GM12801 (cell line): Measurements from ENCODE around the gene RUFY1.

Source experiments
- TF ChIP-seq, protein P1 (sequence below): IDR thresholded peaks from one replicate; pipeline ENCODE4 v1.5.1; 2011; ENCODE audit warnings: control low read depth; ENCODE audit not compliant: insufficient read length; ENCODE audit errors: extremely low read depth

RUFY1 gene

DNA sequence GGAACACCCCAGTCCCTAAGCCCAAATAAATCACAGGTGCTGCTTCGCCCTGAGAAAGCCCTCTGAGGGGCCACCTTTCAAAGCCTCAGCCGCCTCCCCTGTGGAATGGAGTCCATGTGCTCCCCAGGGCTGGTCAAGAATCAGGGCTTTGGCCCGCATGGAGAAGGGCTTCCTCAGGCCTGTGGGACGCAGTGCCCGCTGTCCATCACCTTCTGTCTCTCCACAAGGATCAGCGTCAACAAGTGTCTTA, 56.5 kb downstream of the RUFY1 start:
- TF ChIP-seq, protein P1, sequence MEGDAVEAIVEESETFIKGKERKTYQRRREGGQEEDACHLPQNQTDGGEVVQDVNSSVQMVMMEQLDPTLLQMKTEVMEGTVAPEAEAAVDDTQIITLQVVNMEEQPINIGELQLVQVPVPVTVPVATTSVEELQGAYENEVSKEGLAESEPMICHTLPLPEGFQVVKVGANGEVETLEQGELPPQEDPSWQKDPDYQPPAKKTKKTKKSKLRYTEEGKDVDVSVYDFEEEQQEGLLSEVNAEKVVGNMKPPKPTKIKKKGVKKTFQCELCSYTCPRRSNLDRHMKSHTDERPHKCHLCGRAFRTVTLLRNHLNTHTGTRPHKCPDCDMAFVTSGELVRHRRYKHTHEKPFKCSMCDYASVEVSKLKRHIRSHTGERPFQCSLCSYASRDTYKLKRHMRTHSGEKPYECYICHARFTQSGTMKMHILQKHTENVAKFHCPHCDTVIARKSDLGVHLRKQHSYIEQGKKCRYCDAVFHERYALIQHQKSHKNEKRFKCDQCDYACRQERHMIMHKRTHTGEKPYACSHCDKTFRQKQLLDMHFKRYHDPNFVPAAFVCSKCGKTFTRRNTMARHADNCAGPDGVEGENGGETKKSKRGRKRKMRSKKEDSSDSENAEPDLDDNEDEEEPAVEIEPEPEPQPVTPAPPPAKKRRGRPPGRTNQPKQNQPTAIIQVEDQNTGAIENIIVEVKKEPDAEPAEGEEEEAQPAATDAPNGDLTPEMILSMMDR, result no peak

DNA sequence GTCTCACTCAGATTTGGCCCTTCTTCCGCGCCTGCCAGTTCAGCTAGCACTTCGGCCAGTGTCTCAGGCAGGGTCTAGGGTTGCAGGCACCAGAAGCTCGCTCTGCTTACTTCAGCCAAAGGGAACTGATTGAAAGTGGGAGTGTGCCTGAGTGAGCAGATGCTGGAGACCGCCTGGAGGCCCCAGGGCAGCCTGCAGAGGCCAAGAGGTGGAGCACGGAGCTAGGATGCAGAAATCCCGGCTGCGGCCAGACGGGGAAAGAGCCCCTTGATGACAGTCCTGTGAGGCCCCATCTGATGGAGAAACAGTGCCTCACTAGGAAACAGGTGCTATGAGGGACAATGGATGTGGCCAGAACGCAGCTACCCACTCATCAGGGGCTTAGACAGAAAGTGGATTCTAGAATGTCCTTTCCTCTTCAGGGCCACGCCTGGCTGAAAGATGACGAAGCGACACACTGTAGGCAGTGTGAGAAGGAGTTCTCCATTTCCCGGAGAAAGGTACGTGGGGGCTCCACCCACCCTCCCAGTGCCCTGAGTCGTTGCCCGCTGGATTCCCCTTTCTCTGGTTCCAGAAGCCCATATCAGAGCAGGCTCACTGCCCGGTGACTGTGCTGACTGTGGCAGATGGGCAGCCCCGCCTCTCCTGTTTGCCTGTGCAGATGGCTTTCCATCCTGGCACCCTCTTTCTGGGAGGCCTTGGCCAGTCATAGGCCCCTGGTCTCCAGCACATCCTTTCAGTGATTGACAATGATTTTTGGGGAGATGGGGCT, 57.0 kb downstream of the RUFY1 start:
- TF ChIP-seq, protein P1, result no peak

DNA sequence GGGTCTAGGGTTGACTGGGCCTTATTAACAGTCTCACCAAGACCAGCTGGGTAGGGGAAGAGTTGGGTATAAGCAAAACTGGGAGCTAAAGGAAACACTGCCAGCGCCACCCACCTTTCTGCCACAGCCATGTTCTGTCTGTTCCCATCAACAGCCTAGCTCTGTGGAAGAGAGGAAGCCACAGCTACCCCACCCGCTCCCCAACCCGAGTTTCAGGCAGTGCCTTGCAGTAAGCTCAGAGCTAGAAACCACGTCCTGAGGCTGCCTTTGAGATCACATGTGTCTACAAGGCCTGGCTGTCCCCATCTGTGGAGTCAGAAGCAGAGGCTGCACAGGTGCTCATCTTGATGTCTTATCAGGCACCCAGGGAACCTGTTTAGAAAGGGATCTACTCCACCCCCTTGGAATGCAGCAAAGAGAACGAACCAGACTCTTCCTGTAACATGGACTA, 57.8 kb downstream of the RUFY1 start:
- TF ChIP-seq, protein P1, result no peak

DNA sequence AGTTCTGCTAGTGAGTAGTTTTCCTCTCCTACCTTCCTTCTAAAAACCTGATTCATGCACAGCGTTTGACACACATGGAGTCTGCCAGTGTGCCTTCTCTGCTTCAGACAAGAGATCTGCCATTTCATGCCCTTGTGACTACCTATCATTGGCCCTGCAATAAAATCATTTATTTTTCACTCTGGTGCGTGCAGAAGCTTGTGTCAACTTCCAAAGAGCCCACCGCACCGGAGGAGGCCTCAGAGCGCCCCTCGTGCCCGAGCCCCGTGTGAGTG, 59.4 kb downstream of the RUFY1 start:
- TF ChIP-seq, protein P1, result no peak

DNA sequence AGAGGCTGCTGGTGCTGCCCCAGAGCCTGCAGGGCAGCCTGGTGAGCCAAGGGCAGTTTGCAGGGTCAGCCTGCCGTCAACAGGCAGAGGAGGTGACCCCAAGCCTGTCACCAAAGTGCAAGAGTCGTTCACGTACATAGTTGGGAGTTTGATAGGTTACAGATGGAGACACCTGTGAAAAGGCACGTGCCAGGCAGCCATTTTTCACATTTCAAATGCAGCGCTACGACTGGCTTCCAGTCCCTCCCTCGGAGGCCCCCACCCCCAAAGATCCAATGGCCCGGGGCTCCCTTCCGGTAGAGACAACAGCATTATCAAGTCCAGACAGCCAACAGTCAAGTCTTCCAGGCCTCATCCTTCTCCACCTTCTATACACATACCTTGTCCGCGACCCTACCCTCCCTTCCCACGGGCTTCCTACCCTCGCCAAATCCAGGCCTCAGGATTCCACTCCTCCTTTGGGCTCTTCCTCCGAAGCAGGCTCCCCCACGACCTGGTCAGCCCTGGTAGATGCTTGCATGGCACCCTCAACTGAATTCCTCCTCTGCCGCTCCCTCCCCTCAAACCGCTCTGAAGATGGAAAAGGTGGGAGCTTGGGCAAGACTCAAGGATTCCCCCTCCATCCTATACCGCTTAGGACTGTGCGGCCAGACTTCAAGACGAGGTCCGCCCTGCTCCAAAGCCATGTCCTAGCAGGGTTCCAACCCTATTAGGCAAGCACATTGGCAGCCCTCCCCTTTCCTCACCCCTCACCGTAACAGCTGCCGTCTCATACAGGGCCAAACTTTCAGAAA, 60.0 kb downstream of the RUFY1 start:
- TF ChIP-seq, protein P1, result no peak

DNA sequence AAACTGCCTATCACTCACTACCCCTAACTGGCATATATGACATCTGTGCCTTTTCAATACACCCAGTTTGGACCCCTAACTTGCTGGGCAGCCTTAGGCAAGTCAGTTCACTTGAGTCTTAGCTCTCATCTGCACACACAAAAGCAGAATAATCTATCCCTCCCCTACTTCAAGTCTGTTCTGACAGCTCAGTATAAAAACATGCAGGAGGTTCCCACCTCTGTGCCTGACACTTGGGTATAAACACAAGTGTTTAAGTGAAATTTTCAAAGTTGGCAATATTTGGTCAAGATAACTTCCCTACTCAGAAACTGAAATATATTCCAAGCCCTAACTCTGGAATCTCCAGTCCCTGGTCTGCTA, 60.5 kb downstream of the RUFY1 start:
- TF ChIP-seq, protein P1, result no peak

DNA sequence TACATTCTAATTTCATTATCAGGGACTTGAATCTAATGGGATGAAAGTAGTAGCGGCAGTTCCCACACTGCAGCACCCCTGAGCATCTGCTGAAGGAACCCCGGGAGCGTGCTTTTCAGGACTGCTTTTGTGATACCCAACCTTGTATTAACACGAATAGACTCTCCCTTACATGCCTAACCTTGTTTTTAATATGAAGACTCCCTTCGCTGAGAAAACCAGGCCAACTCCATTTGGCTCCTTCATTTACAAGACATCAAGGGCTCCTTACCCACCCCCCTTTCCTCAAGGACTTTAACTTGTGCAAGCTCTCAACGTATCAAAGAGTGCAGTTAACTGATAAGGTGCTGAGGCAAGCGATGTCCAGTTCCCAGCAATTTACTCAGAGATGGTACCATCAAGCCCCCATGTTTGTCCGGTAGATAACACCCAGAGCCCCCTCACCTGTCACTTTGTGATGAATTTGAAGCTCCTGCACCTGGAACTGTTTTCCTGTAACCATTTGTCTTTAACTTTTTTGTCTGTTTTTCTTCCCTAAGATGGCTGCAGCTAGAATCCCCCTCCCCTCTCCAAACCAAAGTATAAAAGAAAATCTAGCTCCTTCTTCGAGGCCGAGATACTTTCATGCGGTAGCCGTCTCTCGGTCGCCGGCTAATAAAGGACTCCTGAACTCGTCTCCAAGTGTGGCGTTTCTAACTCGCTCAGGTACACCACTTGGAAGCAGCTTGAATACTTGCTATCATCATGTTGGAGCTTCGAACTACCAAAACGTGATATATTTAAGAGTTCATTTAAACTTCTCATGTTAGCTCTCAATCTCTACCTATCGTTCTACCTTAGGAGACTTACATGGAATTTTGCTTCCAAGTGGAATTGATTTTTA, 62.5 kb downstream of the RUFY1 start:
- TF ChIP-seq, protein P1, result no peak
